ENCODE results near the gene SCPEP1.
"Not testable (repeated sequence)": the region's sequence is repeated elsewhere in the genome, so short reads cannot be mapped to it uniquely, and the experiment has no call there.

Gene SCPEP1

DNA sequence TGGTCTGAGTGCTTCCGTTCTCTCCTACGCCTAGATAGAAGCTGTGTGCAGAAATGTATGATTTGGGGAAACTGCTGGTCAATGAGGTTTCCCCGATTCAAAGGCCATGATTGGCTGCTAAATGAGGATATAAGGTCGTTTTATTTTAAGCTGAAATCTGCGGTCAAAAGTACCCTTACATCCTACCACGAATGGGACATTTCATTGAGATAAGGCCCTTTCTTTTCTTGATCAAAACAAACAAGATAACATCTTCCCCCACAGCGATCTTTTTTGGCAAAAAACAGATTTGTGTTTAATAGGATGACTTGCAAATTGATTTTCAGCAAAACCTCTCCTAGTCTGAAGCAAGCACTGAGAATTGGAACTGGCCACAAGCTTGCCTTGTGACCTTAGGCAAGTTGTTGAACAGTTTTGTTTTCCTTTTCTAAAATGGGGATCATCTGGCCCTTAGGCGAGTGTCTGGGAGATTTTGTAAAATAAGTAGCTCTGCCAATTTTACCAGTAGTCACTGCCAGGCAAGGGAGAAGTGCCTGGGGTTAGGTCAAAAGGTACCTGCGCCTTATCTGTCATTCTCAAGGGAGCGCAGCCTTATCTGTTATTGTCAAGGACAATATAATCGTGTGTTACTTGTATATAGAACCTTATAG lies 635 bp downstream of the SCPEP1 start:
- no peak for DNase-seq (ENCODE audit: low spot score)
- H3K27ac ChIP-seq, result peak overlapping the region; percentile 31 to 70
- TF ChIP-seq, protein P1, sequence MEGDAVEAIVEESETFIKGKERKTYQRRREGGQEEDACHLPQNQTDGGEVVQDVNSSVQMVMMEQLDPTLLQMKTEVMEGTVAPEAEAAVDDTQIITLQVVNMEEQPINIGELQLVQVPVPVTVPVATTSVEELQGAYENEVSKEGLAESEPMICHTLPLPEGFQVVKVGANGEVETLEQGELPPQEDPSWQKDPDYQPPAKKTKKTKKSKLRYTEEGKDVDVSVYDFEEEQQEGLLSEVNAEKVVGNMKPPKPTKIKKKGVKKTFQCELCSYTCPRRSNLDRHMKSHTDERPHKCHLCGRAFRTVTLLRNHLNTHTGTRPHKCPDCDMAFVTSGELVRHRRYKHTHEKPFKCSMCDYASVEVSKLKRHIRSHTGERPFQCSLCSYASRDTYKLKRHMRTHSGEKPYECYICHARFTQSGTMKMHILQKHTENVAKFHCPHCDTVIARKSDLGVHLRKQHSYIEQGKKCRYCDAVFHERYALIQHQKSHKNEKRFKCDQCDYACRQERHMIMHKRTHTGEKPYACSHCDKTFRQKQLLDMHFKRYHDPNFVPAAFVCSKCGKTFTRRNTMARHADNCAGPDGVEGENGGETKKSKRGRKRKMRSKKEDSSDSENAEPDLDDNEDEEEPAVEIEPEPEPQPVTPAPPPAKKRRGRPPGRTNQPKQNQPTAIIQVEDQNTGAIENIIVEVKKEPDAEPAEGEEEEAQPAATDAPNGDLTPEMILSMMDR (IDR thresholded peaks at IDR 0.05), result no peak
- H3K4me3 ChIP-seq, result peak overlapping the region; percentile 81

DNA sequence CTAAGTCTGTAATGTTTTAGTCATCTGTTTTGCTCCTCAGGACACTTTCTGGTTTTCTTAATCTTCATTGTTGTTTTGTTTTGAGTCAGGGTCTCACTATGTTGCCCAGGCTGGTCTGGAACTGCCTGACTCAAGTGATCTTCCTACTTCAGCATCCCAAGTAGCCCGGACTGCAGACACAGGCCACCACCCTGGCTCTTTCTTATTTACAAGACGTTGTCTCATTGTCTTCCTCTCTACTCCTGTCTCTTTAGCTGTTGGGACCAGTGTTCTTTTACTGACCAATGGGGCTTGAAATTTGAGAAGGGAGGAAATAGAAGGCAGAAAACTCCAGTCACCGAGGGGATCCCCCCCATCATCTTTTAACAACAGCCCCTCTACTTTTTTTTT lies 1.2 kb downstream of the SCPEP1 start:
- peak overlapping the region; percentile 81 for H3K4me3 ChIP-seq
- DNase-seq (ENCODE audit: low spot score), result no peak
- TF ChIP-seq, protein P1 (IDR thresholded peaks at IDR 0.05), result no peak
- H3K27ac ChIP-seq, result peak overlapping the region; percentile 31 to 70

DNA sequence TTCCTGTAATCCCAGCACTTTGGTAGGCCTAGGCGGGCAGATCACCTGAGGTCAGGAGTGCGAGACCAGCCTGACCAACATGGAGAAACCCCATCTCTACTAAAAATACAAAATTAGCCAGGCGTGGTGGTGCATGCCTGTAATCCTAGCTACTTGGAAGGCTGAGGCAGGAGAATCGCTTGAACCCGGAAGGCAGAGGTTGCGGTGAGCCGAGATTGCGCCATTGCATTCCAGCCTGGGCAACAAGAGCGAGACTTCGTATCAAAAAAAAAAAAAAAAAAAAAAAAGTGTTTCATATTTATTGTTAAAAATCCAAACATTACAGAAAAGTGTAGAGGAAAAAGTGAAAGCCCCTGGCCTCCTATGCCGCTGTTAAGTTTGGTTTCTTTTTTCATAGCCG lies 2.6 kb downstream of the SCPEP1 start:
- not testable (repeated sequence) for H3K4me3 ChIP-seq; DNase-seq (ENCODE audit: low spot score); H3K27ac ChIP-seq

DNA sequence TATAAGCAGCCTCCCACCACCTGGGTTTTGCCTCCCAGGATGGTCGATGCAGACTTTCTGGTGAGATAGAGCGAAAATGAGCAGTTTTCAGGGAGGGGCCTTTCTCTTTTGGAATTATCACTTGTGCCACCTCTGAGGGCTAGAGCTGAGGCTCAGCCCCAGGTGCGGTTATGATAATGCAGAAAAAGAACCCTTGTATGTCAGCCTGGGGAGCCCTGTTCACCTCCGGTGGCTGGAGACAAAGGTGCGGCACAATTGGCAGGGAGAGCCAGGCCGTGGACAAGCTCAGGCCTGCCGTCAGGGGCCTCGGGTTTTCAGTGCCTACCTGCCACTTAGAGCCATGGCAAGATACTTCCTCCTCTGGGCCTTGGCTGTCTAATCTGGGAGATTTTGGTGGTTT lies 4.4 kb downstream of the SCPEP1 start:
- TF ChIP-seq, protein P1 (IDR thresholded peaks at IDR 0.05), result no peak
- Histone ChIP-seq H3K4me3 (no peak overlapping the region), H3K27ac (no peak overlapping the region)
- DNase-seq (ENCODE audit: low spot score), result no peak

DNA sequence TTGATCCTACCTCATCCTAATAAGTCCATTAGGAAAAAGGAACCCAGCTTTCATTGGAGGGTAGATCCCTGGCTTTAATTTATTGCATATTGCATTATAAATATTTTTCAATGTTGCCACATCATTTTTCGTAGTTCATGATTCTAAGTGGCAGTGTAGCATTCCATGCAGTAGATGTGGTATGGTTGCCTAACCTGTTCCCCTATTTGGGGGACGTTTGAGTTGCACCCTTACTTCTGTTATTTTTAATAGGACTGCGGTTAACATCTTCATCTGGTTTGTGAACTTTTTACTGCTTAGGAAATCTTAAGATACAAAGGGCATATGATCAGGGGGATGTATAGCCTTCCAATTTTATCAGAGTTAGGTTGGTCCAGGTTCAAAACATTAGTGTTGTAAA lies 5.4 kb downstream of the SCPEP1 start:
- DNase-seq (ENCODE audit: low spot score), result no peak
- Histone ChIP-seq H3K27ac (no peak overlapping the region), H3K4me3 (no peak overlapping the region)
- TF ChIP-seq, protein P1 (IDR thresholded peaks at IDR 0.05), result no peak

DNA sequence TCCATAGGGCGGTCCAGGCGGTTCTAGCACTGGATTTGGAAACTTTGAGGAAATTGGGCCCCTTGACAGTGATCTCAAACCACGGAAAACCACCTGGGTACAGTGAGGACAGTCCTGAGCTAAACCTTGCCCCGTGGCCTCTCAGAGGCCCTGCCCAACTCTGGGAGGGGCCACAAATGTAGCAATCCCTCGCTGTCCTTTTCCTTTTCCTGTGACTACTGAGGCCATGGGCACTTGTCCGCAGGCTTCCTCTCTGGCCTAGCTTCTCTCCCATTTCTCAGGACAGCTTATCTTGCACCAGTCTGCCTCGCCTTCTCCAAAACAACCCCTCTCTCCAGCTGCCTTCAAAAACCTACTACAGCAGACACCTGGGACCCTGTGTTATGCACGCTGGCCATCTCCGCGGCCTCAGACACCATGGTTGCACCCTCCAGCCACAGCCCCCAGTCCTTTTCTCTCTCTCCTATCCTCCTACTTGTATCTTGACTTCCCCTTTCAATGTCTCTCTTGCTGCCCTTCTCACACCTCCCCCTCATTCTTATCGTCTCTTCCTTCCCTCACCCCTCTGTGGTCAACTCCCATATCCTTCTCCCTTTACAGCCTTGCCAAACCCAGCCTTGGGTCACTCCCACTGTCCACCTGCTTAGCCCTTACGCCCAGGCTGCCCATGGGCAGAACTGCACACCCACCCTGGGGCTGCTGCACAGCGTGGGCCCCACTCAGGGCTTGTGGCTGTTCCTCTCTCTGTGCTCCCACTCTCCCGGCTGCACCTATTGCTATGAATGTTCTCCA lies 7.6 kb downstream of the SCPEP1 start:
- DNase-seq (ENCODE audit: low spot score), result no peak
- Histone ChIP-seq H3K4me3 (no peak overlapping the region), H3K27ac (no peak overlapping the region)
- TF ChIP-seq, protein P1 (IDR thresholded peaks at IDR 0.05), result no peak

DNA sequence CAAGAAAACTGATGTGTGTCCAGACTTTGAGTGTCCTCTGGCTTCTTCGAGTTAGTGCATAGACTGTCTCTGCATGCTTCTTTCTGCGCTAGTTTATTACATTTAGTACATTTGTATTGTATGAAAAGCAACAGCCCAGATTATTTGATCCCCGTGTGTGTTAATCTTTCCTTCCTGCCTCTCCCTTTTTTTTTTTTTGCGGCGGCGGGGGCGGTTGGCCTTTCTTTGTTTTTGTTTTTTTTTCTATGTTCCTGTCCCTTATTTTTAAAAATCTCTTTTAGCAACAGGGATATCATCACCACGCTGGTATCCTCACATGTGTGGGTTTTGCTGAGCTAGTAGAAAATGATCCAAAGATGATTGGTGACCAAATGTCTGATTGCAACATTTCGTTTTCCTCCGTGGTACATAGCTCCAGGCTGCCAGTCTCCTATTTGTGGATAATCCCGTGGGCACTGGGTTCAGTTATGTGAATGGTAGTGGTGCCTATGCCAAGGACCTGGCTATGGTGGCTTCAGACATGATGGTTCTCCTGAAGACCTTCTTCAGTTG lies 9.4 kb downstream of the SCPEP1 start:
- DNase-seq (ENCODE audit: low spot score), result no peak
- H3K27ac ChIP-seq, result no peak overlapping the region
- TF ChIP-seq, protein P1 (IDR thresholded peaks at IDR 0.05), result no peak
- H3K4me3 ChIP-seq, result no peak overlapping the region

All from coronary artery (tissue), 2 donors.